HG03520 (cell line): ENCODE measurements around the gene MTREX.
A peak's percentile ranks its signal among the peaks of the same experiment; 100 is the strongest.
"Not testable (repeated sequence)": the region's sequence is repeated elsewhere in the genome, so short reads cannot be mapped to it uniquely, and the experiment has no call there.

ENCODE experiments used
- ATAC-seq: cut with Tn5 transposase; IDR thresholded peaks from one replicate; pipeline ENCODE4 v1.9.1; 2021; ENCODE audit warnings: mild to moderate bottlenecking, moderate library complexity; ENCODE audit not compliant: unreplicated experiment

The MTREX gene

DNA sequence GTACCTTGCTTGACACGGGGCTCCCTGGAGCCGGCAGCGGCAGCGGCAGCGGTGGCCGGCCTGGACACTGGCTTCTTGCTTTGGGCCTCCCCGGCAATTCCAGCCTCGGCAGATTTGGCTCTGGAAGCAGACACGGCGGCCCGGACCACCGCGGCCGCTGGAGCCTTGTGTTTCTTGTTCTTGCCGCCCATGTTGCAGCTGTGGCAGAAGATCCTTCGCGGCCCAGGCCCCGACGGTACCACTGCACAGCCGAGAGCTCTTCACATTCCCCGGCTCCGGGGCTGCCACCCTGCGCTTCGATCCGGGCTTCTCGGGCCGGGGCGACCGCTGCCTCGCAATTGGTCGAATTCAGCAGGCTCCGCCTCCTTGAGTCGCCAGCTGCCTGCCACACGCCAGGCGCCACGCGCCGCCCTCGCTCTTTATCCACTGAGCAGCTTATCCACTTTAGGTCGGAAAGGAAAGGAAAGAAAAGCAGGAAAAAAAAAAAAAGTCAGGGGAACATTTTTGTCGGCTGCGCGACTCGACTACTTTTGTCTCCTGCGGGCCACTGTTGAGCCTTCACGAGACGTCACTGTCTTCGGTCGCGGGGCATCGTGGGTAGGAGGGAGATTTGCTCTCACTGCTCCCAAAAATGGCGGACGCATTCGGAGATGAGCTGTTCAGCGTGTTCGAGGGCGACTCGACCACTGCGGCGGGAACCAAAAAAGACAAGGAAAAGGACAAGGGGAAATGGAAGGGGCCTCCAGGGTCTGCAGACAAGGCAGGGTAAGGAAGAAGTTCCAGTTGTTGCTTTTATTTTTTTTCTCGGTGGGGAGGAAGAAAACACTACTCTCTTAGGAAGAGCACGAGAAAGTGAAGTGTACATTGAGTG lies at the start of gene MTREX, which contains the start of gene DHX29:
Gene MTREX, plus strand, starts transcription at position 607 of the 871 bp plus-strand sequence. Its CDS starts 25 bp downstream, at position 632.
Gene DHX29, minus strand, starts transcription at position 312 of the 871 bp plus-strand sequence. Its CDS starts 121 bp downstream, at position 191.
- peak; percentile 84 for ATAC-seq

DNA sequence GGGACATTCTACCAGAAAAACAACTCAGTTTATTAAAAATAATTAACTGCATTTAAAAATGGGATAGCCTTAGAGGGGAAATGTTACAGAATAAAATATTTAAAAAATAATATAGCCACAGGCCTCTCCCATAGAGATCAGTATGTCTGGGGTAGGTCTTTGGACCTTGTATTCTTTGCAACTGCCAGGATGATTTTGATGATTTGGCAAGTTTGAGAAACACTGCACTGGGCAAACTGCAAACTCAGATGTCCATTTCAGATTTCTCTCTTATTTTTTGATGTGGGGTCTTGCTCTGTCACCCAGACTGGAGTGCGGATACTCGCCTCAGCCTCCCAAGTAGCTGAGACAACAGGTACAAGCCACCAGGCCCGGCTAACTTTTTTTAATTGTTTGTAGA lies 49.5 kb upstream of the MTREX start:
- no peak for ATAC-seq

DNA sequence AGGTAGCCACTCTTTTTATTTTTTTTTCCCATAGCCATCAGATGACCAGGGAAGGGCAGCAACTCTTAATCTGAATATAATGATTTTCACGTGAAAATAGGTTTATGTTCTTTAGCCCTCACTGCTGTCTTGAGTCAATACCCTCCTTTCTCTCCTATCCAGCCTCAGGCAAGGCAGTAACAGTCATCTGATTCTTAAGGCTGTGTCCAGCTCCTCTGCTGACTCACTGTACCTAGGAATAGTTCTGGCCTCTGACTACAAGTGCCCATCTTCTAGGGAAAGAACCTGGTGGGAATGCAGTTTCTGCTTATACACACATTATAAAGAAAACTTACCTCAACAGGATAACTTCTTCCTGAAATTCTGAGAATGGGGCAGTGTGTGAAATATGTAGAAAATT lies 31.0 kb upstream of the MTREX start:
- ATAC-seq = no peak

DNA sequence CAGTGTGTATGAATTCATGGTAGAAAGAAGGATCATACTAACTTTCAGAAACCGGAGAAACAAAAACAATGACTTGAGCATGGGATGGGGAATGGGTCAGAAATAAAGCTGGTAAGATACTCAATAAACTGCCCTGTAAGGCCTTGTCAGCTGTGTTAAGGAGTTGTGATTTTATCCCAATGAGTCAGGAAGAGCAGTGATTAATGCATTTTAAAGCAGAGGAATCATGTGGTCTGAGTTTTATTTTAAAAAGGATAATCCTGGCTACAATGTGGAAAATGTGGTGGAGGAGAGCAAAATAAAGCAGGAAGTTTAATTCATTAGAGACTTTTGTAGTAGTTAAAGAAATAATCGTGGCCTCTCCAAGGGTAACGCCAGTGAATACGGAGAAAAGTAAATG lies 29.0 kb upstream of the MTREX start:
- no peak for ATAC-seq

DNA sequence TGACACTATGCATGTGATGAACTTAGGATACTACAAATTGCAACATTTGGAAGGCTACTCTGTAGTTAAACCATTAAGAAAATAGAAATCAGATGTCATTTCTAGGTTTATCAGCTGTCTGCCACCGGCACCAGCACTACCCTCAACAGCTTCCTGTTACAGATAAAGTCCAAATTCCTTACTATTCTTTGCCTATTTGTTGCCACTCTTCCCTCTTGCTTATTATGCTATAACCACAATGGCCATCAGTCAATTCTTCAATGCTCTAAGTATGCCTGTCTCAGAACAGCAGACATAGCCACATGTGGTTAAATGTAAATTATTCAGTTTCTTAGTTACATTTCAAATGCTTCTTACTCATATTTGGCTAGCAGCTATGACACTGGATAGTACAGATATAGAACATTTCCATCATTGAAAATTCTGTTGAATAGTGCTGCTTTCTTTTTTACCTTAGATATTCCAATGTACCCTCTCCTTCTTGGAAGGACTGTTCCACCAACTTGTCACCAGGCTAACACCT lies 21.3 kb upstream of the MTREX start:
- ATAC-seq = no peak

DNA sequence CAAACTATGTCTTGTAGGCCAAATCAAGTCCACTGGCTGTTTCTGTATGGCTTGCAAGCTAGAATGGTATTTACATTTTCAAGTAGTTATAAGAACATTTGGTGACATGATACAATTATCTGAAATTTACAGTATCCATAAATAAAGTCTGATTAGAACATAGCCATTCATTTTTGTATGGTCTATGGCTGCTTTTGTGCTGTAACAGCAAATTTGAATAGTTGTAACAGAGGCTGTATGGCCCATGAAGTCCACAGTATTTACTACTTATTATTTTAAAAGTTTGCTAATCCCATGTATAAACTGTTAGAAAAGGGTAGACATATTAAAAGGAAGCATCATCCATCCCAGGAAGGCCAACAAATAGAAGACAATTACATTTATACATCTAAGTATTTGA lies 18.0 kb upstream of the MTREX start:
- ATAC-seq = no peak

DNA sequence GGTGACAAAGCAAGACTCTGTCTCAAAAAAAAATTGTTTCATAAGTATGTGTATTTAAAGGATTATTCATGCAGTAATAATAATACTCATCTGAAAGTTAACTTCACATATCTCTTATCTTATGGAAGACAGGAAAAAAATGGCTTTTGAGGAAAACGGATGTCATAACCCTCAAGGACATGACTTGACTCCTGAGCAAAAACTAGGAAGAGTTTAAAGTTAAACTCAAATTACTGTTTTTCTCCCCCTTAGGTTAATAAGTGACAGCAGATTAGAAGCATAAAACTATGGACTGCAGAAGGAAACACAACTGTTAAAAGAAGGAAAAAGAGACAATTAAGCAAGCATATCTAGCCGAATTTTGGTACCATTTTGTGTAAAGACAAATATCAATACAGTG lies 16.8 kb upstream of the MTREX start:
- no peak for ATAC-seq

DNA sequence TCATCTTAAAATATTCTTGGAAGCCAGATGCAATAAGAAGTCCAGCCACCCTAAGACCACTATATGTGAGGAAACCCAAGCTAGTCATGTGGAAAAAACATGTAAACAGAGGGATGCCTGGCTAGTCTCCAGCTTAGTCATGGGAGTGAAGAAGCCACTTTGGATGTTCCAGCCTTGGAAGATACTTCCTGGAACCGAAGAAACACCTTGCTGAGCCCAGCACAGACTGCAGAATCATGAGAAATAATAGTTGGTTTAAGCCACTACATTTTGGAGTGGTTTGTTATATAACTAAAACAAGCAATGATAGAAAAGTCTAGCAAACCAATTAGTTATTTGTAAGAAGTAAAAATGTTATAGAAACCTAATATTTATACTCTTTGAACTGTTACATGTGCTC lies 12.9 kb upstream of the MTREX start:
- ATAC-seq = no peak

DNA sequence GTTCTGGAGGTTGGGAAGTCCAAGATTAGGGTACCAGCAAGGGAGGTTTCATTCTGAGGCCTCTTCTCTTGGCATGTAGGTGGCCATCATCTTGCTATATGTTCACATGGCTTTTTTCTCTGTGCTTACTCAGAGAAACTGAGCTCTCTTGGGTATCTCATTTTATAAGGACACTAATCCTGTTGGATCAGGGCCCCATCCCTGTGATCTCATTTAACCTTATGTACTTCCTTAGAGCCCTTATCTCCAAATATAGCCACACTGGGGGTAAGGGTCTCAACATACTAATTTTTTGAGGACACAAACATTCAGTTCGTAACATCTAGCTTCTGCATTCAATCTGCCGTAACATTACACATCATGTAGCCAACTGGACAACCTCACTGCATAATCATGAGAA lies 6.9 kb upstream of the MTREX start:
- ATAC-seq = no peak

DNA sequence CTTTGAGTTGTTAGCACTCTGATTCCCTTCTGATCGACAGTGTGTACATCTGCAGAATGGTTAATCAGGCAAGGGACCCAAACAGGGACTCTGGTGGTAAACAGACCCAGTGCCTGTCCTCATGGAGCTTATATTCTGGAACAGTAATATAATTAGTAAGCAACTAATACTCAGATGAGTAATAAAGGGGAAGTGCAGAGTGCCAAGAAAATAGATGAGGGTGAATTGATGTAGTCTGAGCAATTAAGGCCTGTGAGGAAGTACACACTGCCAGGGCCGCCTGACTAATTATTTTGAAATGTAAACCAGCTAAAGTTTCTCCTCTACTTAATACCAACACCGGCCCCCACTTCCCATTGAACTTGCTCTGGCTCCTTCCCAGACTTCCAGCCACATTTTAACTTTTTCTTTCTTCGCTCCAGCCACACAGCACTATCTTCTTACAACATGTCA lies 4.5 kb upstream of the MTREX start:
- ATAC-seq = no peak

DNA sequence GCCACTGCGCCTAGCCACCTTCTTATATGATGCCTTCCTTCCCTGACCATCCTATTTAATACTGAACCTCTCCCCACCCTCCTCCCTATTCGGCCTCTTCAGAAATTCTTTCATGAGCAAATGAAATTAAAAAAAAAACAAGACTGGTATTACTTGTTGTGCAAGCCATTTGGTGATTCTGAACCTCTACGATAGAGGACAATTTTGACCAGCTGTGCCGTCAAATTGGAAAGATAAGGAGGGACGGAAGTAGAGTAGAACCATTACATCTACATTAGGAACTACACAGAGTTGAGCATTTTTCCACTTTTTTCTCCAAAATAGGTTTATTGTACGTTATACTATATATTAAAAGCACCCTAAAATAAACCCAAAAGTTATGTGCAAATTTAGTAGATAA lies 3.2 kb upstream of the MTREX start:
- ATAC-seq = no peak

DNA sequence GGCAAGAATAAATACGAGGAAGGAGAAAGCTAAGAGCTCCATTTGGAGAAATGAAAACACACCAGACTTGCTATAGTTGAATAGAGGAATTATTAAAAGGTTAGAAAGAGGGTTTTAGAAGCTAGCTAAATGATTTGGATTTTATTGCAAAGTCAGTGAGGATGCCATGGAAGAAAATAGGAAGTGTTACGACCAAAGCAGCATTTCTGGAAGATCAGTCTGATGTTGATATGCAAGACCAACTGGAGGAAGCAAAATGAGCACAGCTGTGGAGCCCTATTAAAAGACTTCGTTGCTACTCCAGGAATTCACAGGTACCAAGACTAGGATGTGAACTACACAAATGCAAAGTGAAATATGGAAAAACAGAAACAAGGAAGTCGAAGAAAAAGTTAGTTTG lies 2.4 kb upstream of the MTREX start:
- no peak for ATAC-seq

DNA sequence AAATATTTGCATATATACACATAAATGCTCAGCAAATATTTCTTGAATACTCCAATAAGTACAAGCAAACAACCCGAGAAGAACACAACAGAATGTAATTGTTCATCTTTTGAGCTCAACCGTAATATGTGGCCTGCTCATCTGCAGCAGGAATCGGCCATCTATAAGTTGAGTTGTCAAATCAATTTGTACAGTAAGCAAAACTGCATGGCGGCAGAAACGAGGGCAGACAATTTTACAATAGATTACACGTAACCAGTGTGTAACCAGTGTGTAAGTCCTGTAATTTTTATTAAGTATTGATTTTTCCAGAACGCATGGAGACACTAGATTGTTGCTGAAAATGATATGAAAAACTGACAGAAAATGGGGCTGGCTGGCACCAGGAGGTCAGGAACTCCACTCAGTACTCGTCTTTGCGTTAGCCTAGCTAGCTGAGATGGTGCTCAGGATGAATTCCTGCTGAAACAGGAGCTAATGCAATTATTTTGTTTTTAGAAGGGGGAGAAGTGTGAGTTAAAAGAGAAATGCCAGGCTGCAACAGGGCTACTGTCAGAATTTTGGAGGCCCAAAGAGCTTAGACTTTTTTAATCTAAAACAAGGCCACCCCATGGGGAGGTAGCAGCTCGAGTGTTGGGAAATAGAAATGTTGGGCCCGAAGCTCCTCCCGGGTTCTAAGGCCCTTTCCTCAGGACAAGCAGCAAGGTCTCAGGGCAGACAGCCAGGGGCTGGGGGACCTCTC lies 977 bp upstream of the MTREX start:
- peak; percentile 5 for ATAC-seq

DNA sequence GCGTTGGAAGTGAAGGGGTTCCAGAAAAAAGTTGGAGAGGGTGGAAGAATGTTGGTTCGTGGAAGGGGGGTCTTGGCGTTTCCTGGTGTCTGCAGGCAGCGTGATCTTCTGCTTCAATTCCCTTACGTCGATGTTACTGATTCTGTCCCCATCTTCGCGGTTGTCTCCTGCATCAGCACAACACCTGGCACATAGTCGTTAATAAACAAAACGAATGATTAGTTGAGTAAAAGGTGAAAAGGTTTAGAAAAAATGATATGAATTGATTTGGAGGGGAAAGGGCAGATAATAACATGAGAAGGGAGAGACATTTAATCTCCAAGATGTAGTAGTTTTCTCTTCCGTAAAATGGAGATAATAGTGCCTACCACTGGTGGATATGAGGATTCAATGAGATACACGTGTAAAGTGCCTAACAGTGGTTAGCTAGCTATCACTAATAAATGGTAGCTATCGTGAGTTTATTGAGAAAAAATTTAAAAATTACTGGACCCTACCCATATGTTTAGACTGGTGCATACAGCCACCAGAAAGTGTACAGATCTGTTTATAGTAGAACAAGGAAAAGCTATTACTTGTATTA lies 556 bp downstream of the MTREX start:
- ATAC-seq = no peak

DNA sequence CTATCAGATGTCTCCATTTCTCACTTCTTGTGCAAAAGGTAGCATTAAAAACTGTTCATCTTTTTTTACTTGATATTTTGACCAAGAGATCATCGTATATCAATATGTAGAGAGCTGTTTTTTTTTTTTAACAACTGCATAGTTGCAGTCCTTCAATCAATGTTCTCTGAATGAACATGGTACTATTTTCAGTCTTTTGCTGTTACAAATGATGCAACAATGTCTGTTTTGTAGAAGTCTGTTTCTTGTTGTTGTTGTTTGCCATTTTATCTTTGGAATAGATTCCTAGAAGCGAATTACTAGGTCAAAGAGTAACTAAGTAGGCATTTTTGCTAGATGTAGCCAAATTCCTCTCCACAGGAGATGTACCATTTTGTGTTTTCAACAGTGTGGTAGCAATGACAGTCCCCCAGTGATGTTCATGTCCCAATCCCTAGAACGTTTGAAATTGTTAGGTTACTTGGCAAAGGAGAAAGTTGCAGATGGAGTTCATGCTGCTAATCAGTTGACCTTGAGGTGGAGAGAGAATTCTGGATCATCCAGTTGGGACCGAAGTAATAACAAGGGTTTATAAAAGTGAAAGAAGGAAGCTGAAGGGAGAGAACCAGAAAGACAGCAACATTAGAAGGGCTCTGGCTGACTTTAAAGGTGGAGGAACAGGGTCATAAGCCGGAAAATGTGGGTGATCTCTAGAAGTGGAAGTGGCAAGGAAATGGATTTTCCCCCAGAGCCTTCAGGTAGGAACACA lies 6.3 kb downstream of the MTREX start:
- ATAC-seq = no peak

DNA sequence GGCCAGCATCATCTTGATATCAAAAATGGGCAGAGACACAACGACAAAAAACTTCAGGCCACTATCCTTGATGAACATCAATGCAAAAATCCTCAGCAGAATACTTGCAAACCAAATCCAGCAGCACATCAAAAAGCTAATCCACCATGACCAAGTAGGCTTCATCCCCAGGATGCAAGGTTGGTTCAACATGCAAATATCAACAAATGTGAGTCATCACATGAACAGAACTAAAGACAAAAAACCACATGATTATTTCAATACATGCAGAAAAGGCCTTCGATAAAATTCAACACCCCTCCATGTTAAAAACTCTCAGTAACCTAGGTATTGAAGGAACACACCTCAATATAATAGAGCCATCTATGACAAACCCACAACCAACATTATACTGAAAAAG lies 8.5 kb downstream of the MTREX start:
- ATAC-seq = no peak

DNA sequence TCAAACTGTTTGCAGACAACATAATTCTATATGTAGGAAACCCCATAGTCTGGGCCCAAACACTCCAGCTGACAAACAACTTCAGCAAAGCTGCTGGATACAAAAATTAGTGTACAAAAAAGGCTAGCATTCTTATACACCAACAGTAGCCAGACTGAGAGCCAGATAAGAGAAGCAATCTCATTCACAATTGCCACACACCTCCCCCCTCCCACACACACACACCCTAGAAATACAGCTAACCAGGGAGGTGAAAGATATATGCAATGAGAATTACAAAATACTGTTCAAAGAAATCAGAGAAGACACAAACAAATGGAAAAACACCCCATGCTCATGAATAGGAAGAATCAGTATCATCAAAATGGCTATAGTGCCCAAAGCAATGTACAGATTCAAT lies 9.0 kb downstream of the MTREX start:
- ATAC-seq = no peak

DNA sequence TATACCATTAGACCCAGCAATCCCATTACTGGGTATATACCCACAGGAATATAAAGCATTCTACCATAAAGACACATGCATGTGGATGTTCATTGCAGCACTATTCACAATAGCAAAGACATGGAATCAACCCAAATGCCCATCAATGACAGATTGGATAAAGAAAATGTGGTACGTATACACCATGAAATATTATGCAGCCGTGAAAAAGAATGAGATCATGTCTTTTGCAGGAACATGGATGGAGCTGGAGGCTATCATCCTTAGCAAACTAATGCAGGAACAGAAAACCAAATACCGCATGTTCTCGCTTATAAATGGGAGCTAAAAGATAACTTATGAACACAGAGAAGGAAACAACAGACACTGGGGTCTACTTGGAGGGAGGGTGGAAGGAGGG lies 10.4 kb downstream of the MTREX start:
- ATAC-seq = not testable (repeated sequence)

DNA sequence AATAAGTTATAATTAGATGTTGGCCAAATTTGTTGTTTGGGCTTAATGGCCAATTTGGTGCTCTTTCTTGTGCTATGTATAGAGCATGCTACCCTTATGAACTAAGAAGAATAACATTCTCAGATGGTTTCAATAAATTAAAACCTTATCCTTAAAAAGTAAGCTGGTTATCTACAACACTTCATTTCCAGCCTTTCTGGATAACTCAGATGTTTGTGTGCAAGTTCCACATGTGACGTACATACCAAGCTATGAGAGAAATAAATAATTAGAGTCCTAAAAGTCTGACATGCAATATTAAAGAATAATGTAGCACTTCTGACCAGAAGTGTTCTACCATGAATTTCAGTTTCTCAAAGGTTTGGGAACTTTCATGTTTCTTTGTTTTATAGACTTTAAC lies 11.7 kb downstream of the MTREX start:
- no peak for ATAC-seq

DNA sequence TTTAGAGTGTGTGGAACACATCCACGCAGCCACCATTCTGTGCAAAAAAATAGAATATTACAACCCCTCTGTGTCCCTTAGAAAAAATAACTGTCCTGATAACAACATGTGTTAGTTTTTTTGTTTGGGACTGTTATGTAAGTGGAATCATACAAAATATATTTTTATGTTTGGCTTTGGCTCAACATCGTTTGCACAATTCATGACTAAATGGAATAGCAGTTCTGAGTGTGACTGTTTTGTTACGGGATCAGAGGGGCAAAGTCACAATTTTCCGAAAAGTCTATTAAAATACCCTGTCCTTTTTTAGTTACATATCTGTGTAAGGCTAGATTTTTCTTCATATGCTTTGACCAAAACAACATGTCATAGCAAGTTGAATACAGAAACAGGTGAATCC lies 12.8 kb downstream of the MTREX start:
- no peak for ATAC-seq

DNA sequence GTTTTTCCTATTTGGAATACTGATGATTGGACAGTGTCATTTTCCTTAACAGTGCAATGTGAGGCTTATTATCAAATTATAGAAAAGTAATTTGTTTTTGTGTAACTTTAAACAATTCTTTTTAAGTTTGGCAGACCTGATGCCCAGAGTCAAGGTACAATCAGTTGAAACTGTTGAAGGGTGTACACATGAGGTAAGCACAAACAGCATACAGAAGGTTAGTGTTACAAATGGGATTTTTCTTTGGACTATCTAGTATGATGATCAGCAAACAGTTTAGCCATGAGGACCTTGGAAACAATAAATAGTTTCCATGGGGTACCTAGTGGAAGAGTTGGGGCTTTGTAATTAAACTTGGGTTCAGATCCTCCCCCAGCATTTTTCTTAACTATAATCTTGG lies 16.2 kb downstream of the MTREX start:
- ATAC-seq = no peak
